ENCODE data around the gene MAP4K4.
A peak's percentile ranks its signal among the peaks of the same experiment; 100 is the strongest.
"Not testable (repeated sequence)": the region's sequence is repeated elsewhere in the genome, so short reads cannot be mapped to it uniquely, and the experiment has no call there.

MAP4K4 gene

DNA sequence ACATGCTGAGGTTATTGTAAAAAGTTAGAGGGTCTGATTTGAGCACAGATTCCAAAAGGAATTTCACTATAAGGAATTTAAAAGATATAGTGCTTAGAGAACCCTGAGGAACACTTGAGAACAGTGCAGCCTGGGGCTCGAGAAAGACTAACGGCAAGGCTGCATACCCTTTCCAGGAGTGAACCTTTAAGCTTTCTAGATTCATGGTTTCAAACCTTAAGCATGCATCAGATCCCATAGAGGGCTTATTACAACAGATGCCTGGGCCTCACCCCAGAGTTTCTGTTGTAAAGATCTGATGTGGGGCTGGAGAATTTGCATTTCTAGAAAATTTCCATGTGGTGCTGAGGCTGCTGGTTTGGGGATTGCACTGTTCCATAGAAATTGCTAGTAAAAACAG lies 203.7 kb downstream of the MAP4K4 start:
- DNase-seq (ENCODE audit: low read depth in 2 of 2) = no peak

DNA sequence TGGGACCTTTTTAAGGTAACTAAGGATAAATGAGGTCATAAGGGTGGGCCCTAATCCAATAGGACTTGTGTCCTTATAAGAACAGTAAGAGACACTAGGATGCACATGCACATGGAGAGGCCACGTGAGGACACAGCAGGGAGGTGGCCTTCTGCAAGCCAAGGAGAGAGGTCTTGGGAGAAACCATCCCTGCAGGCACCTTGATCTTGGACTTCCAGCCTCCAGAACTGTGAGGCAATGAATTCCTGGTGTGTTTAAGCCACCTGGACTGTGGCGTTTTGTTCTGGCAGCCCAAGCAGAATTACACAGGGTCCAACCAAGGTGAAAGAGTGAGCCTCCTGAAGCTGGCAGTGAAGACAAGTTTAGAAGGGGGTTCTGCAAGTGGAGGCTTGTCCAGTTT lies 204.7 kb downstream of the MAP4K4 start:
- no peak for DNase-seq (ENCODE audit: low read depth in 2 of 2)

DNA sequence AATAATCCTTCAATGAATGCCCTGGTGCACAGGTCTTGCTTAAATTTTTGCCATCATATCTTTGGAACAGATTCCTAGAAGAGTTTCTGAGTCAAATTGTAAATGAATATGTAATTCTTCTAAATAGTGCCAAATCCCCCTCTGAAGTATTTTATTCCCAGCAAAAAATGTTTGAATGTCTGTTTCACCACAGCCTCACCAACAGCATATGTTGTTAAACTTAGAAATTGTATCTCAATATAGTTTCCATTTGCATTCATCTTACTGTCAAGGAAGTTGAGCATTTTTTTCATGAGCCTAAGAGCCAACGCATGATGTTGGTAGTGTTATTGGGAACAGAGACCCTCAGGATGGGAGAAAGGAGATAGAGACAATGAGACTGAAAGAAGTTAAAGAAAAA lies 207.4 kb downstream of the MAP4K4 start:
- no peak for DNase-seq (ENCODE audit: low read depth in 2 of 2)

DNA sequence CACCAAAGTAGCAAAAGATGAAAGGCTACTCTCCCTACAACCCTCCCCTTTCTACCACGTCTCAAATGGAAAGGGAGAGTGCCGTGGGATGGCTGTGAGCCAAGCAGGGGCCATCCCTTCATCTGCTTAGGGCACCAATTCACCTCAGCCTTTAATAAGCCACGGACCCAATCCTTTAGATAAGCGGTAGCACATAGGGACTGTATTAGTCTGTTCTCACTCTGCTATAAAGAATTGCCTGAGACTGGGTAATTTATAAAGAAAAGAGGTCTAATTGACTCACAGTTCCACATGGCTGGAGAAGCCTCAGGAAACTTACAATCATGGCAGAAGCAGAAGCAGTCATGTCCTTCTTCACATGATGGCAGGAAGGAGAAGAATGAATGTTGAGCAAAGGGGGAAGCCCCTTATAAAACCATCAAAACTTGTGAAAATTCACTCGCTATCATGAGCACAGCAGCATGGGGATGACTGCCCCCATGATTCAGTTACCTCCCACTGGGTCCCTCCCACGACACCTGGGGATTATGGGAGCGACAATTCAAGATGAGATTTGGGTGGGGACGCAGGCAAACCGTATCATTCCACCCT lies 208.3 kb downstream of the MAP4K4 start:
- no peak for DNase-seq (ENCODE audit: low read depth in 2 of 2)

DNA sequence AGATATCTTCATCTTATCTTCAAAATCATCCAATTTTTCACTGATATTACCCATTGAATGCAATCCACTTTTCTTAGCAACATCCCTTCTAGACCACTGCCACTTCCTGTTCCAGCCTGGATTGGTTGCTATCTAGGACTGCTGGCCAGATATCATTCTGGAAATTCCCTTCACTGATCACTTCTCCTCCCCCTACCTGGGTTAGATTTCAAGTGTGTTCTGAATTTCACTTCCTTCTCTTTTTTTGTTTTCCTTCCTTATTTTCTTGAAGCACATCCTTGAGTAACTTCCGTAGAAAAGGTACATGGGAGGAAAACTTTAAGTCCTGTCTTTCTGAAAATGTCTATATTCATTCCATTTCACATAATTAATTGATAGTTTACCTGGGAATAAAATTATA lies 212.3 kb downstream of the MAP4K4 start:
- no peak for DNase-seq (ENCODE audit: low read depth in 2 of 2)

DNA sequence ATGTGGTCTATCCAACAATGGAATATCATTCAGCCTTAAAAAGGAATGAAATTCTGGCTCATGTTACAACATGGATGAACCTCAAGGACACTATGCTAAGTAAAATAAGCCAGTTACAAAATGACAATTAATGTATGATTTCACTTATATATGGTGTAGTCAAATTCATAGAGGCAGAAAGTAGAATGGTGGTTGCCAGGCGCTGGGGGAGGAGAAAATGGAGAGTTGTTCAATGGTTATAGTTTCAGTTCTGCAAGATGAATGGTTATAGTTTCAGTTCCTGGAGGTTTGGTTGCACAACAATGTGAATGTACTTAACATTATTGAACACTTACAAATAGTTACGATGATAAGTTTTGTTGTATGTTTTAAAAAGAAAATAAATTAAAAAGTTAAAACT lies 215.0 kb downstream of the MAP4K4 start:
- peak in 1 of 2 donors; percentile 30 for DNase-seq (ENCODE audit: low read depth in 2 of 2)

DNA sequence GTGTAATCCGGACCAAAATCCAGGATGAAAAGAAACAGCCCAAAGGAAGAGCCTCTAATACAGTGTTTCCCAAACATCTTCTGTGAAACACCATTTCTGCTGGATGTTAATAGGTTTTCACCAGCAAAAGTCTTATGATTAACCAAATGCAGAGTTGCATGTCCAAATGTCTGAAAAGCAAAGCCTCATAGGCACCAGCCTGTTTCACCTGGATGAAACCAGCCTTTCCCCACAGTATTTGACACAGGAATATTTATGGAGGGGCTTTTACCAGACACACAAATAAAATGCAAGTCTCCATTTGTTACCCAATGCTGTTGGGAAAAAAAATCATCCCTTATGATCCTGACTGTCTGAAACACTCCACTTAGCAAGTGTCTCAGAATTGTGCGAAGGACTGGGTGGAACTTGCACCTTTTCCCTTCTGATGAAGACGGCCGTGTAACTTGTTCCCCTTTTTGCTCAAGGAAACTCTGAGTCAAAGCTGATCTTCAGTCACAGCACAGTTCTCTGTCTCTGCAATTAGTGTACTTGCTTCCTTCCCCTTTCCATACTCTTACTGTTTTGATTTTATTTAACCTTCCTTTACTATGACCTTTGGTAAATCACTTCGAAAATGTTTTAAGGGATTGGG lies 223.9 kb downstream of the MAP4K4 start:
- DNase-seq (ENCODE audit: low read depth in 2 of 2) = no peak

DNA sequence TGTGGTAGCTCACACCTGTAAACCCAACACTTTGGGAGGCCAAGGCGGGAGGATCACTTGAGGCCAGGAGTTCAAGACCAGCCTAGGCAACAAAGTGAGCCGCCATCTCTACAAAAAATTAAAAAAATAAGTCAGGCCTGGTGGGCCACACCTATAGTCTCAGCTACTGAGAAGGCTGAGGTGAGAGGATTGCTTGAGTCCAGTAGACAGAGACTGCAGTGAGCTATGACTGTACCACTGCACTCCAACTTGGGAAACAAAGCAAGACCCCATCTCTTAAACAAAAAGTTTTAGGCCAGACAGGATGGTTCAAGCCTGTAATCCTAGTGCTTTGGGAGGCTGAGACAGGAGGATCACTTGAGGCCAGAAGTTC lies 224.4 kb downstream of the MAP4K4 start:
- DNase-seq (ENCODE audit: low read depth in 2 of 2) = no peak

DNA sequence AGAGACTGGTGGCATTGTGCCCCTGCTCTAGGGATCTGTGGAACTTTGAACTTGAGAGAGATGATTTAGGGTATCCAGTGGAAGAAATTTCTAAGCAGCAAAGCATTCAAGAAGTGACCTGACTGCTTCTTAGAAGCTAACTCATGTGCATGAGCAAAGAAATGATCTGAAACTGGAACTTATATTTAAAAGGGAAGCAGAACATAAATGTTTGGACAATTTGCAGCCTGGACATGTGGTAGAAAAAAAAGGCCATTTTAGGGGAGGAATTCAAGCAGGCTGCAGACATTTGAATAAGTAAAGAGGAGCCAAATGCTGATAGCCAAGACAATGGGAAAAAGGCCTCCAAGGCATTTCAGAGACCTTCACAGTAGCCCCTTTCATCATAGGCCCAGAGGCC lies 226.8 kb downstream of the MAP4K4 start:
- not testable (repeated sequence) for DNase-seq (ENCODE audit: low read depth in 2 of 2)

DNA sequence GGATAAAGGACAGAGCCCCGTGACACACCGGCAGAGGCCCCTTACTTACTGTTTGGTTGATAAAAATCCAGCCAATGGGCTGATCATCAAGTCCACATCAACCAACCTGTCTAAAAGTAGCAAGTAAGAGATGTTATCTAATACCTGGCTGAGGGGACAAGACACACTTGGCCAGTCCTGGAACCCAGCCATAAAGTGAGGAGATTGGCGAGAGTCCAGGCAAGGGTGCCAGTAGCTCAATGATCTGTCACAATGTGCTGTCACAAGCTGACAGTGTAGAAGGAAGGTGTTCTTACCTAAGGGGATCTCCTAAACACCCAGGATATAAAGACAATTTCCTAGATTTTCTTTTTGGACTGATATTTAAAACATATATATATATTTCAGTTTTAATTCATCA lies 232.5 kb downstream of the MAP4K4 start:
- no peak for DNase-seq (ENCODE audit: low read depth in 2 of 2)

DNA sequence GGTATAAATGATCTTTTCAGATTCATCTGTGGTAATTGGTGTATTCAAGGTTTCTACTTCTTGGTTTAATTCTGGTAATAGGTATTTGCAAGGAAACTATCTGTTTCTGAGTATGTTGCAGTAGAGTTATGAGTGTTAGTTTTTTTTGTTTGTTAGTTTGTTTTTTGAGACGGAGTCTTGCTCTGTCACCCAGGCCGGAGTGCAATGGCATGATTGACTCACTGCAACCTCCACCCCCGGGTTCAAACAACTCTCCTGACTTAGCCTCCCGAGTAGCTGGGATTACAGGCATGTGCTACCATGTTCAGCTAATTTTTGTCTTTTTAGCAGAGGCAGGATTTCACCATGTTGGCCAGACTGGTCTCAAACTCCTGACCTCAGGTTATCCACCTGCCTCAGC lies 233.3 kb downstream of the MAP4K4 start:
- no peak for DNase-seq (ENCODE audit: low read depth in 2 of 2)

DNA sequence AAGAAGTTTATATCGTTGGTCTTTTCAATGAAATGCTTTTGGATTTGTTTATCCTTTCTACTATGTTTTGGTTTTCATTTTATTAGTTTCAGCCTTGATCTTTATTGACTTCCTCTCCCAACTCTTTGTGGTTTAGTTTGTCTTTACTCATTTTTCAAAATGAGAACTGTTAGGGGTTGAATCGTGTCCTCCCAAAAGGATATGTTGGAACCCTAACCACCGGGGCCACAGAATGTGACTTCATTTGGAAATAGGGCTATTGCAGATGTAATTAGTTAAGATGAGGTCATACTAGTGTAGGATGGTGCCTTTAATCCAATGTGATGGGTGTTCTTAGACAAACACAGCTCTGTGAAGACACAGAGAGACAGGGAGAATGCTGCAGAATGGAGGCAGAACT lies 233.9 kb downstream of the MAP4K4 start:
- no peak for DNase-seq (ENCODE audit: low read depth in 2 of 2)

DNA sequence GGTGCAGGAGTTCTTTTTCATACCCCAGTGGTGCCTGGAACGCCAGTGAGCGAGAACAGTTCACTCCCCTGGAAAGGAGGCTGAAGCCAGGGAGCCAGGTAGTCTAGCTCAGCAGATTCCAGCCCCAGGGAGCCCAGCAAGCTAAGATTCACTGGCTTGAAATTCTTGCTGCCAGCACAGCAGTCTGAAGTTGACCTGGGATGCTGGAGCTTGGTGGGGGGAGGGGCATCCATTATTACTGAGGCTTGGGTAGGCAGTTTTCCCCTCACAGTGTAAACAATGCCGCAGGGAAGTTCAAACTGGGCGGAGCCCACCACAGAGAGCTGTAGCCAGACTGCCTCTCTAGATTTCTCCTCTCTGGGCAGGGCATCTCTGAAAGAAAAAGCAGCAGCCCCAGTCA lies 238.3 kb downstream of the MAP4K4 start:
- DNase-seq (ENCODE audit: low read depth in 2 of 2) = not testable (repeated sequence)

DNA sequence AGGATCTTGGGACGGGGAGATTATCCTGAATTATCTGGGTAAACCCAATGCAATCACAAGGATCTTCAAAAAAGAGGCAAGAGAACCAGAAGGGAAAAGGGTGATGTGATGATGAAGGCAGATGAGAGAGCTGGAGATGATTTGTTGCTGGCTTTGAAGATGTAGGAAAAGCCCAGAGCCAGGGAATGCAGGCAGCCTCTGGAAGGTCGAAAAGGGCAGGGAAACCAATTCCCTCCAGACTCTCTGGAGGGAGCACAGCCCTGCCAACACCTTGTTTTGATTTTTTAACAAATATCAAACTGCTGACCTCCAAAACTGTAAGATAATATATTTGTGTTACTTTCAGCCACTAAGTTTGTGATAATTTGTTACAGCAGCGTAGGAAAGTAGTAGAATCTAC lies 245.3 kb downstream of the MAP4K4 start:
- no peak for DNase-seq (ENCODE audit: low read depth in 2 of 2)
